Measurements from ENCODE around the gene PTPRN2. TPM values are rescaled to one million over a fixed set of nuclear protein-coding genes. Genes with fewer than 3 reads are reported as not detected.

Gene PTPRN2
- polyA plus RNA-seq, 1 of the 3 experiments (the other 2 are of a cell fraction): 4.0 TPM

GRCh38 chr7:158453663-158454062, 134.0 kb downstream of the PTPRN2 start:
- POLR2A ChIA-PET: no interaction called here
- DNase-seq: no peak
- Histone ChIP-seq H2AFZ (ENCODE audit: low read depth) (no peak overlapping the region), H3K27me3 (ENCODE audit: insufficient read depth) (no peaks in the 10 kb centered on the region), H3K36me3 (replicated peaks in 1 of 2; ENCODE audit: control insufficient read depth in 1 of 2, insufficient read depth in 2 of 2, low read length in 1 of 2) (no peaks in the 10 kb centered on the region), H3K79me2 (ENCODE audit: insufficient read depth) (no peaks in the 10 kb centered on the region), H3K9ac (no peak overlapping the region), H3K9me3 (no peaks in the 10 kb centered on the region; the same call in 1 of the 2 replicates), H3K4me2 (no peak overlapping the region), H3K4me3 (ENCODE audit: low read depth in 2 of 2, low read length in 1 of 2) (no peak overlapping the region), H3K4me1 (ENCODE audit: control insufficient read depth in 1 of 2, insufficient read depth in 2 of 2, low read depth in 1 of 2, low read length in 1 of 2) (no peaks in the 10 kb centered on the region; a peak in 1 of 4 replicates), H3F3A (replicated peaks; ENCODE audit: insufficient read depth) (no peaks in the 10 kb centered on the region), H3K27ac (ENCODE audit: low read depth in 2 of 2, low read length in 1 of 2) (no peak overlapping the region), H3K9me2 (no peaks in the 10 kb centered on the region), H4K20me1 (ENCODE audit: insufficient read depth) (no peaks in the 10 kb centered on the region)
- no peak for TF ChIP-seq EP300 (IDR thresholded peaks at IDR 0.05; ENCODE audit: borderline replicate concordance in 1 of 2, low read depth in 1 of 2, low read length in 1 of 2)
- TF ChIP-seq USF2 (IDR thresholded peaks at IDR 0.05; ENCODE audit: borderline replicate concordance, low read depth, low read length): no peak
- no peak for TF ChIP-seq PBX3 (IDR thresholded peaks at IDR 0.05)
- no peak for TF ChIP-seq REST (IDR thresholded peaks at IDR 0.05; ENCODE audit: low read depth, low read length)
- no peak for TF ChIP-seq RFX5 (IDR thresholded peaks at IDR 0.05; ENCODE audit: low read length)
- TF ChIP-seq SIN3A (IDR thresholded peaks at IDR 0.05; ENCODE audit: borderline replicate concordance, low read depth, low read length): no peak
- 53% methylated on average over 9 of the region's 9 CpGs for WGBS (ENCODE audit: low lambda C conversion rate)
- CTCF ChIA-PET: no interaction called here

GRCh38 chr7:158452331-158452730, 135.3 kb downstream of the PTPRN2 start:
- no peak for TF ChIP-seq TCF12 (IDR thresholded peaks at IDR 0.05)
- no peak for TF ChIP-seq CTCF (IDR thresholded peaks at IDR 0.05)
- no peak for TF ChIP-seq YY1 (IDR thresholded peaks at IDR 0.05; ENCODE audit: low read depth)
- TF ChIP-seq GABPA (IDR thresholded peaks at IDR 0.05; ENCODE audit: low read depth): no peak
- Histone ChIP-seq H3K27me3 (ENCODE audit: insufficient read depth) (no peaks in the 10 kb centered on the region), H3K4me1 (ENCODE audit: control insufficient read depth in 1 of 2, insufficient read depth in 2 of 2, low read depth in 1 of 2, low read length in 1 of 2) (peaks cover 0 to 7% of the 10 kb centered on the region in 2 experiments; a peak in 1 of 4 replicates), H3K27ac (ENCODE audit: low read depth in 2 of 2, low read length in 1 of 2) (no peak overlapping the region), H2AFZ (ENCODE audit: low read depth) (no peak overlapping the region), H3K9ac (no peak overlapping the region), H3K36me3 (replicated peaks in 1 of 2; ENCODE audit: control insufficient read depth in 1 of 2, insufficient read depth in 2 of 2, low read length in 1 of 2) (no peaks in the 10 kb centered on the region), H3K9me2 (no peaks in the 10 kb centered on the region), H3K4me3 (ENCODE audit: low read depth in 2 of 2, low read length in 1 of 2) (no peak overlapping the region), H3K9me3 (no peaks in the 10 kb centered on the region; the same call in 1 of the 2 replicates), H3K4me2 (no peak overlapping the region), H4K20me1 (ENCODE audit: insufficient read depth) (no peaks in the 10 kb centered on the region), H3F3A (replicated peaks; ENCODE audit: insufficient read depth) (no peaks in the 10 kb centered on the region), H3K79me2 (ENCODE audit: insufficient read depth) (no peaks in the 10 kb centered on the region)
- CTCF ChIA-PET: no interaction called here
- POLR2A ChIA-PET: no interaction called here
- 46% methylated on average over 11 of the region's 11 CpGs for WGBS (ENCODE audit: low lambda C conversion rate)
- no peak for DNase-seq
